HG02970 (cell line): ENCODE data around the gene ZNF800.

ENCODE experiments used
- ATAC-seq: cut with Tn5 transposase; IDR thresholded peaks from one replicate; pipeline ENCODE4 v1.9.1; 2021; ENCODE audit warnings: mild to moderate bottlenecking, moderate library complexity, moderate number of reproducible peaks; ENCODE audit not compliant: unreplicated experiment, low FRiP score

Gene ZNF800

GRCh38 chr7:127349881-127350280 is 42.6 kb downstream of the ZNF800 start:
- ATAC-seq: no peak

GRCh38 chr7:127348247-127348631 is 44.3 kb downstream of the ZNF800 start:
- no peak for ATAC-seq

- peak; percentile 99 for ATAC-seq
Measured at GRCh38 chr7:127347567-127348246, 44.8 kb downstream of the ZNF800 start.

- ATAC-seq: no peak
Measured at GRCh38 chr7:127346575-127347256, 45.8 kb downstream of the ZNF800 start.

GRCh38 chr7:127342596-127342995 is 49.9 kb downstream of the ZNF800 start:
- no peak for ATAC-seq

GRCh38 chr7:127338122-127338521 is 54.4 kb downstream of the ZNF800 start:
- ATAC-seq: no peak

GRCh38 chr7:127337581-127337980 is 54.9 kb downstream of the ZNF800 start:
- ATAC-seq: no peak

- no peak for ATAC-seq
Measured at GRCh38 chr7:127336458-127336857, 56.0 kb downstream of the ZNF800 start.

- no peak for ATAC-seq
Measured at GRCh38 chr7:127332880-127333279, 59.6 kb downstream of the ZNF800 start.

GRCh38 chr7:127330070-127330469 is 62.4 kb downstream of the ZNF800 start:
- ATAC-seq: no peak

GRCh38 chr7:127322832-127323493 is 69.5 kb downstream of the ZNF800 start:
- ATAC-seq: no peak

GRCh38 chr7:127322351-127322750 is 70.2 kb downstream of the ZNF800 start:
- ATAC-seq: no peak

- no peak for ATAC-seq
Measured at GRCh38 chr7:127320974-127321373, 71.5 kb downstream of the ZNF800 start.
